GM18520 (cell line): ENCODE results near the gene DDX10.
"Not testable (repeated sequence)": the region's sequence is repeated elsewhere in the genome, so short reads cannot be mapped to it uniquely, and the experiment has no call there.

ENCODE experiments used
- ATAC-seq: cut with Tn5 transposase; IDR thresholded peaks from one replicate; pipeline ENCODE4 v1.9.1; 2021; ENCODE audit not compliant: unreplicated experiment

Gene DDX10

DNA sequence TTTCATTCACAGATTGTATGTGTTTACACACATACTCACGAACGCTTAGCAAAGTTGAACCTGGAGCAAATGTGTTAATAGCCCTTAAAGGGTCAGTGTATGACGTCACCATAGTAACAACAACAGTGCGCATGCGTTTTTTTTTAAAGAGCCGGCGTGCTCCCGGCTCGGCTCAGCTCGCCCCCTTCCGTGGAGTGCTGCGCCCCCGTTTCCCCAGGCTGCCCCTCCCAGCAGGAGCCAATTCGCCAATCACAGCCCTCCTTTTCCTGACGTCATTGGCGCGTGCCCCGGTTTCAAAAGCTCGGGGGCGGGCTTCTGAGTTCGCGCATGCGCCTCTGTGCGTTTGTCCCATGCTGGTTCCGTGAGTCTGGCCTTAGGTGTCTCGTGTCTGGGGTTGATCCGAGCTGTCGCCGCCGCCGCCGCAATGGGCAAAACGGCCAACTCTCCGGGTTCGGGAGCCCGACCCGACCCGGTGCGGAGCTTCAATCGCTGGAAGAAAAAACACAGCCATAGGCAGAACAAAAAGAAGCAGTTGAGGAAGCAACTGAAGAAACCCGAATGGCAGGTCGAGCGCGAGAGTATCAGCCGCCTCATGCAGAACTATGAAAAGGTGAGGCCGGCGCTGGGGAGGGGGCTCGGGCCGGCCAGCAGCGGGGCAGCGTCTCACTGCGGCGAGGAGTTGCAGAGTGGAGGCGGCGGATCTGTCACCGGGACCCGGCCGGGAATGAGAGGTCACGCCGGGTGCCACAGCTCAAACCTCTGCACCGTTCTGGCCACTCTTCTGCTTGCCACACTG, at the start of gene DDX10:
Gene DDX10, plus strand, starts transcription at position 340 of the 796 bp plus-strand sequence. Its CDS starts 85 bp downstream, at position 425.
- ATAC-seq = peak; percentile 80

DNA sequence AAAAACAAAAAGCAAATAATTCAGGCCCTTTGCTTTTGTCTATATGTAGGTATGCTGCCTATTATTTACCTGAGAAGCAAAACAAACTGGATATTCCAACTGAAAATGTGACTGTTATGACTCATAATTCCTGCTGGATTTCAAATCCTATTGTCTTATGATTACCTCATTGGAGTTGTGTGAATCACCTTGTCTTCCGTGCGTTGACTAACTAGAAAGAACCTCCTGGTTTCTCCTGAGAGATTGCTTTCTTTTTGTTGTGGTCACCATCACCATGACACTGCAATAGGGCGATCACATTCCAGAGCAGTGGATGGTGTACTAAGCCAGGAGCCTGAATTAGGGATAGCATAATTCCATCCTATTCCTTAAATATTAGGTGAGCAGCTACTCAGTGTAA, 48.3 kb upstream of the DDX10 start:
- ATAC-seq = no peak

DNA sequence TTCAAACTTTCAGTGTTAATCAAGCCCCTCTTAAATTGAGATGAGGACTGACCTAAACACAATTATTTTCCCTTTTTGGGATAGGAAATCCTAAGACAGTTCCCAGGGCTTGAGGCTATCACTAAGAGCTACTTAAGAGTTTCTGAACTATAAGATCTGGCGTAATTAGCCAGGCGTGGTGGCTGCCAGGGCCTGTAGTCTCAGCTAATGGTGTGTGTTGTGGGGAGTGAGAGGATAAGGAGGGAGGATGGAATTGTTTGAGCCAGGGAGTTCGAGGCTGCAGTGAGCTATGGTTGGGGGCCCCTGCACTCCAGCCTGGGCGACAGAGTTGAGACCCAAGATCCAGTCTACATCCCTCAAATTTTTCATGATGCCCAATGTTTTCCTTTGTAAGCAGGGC, 47.8 kb upstream of the DDX10 start:
- no peak for ATAC-seq

DNA sequence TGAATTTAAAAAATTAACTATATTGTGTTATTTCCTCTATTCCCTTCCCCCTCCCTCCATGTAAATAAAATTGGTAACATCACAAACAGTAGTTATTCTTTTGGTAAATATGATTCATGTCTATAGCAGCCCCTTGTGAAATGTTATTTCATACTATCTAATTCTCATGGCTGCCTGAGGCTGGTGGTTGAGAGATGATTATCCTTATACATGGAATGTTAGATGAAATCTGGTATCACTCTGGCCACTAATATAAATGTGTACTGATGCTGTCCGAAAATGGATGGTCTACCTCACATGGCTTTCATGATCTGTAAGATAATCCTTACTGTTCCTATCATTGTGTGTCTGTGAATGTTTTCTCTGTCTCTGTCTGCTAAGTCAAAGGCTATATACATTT, 46.3 kb upstream of the DDX10 start:
- ATAC-seq = no peak

DNA sequence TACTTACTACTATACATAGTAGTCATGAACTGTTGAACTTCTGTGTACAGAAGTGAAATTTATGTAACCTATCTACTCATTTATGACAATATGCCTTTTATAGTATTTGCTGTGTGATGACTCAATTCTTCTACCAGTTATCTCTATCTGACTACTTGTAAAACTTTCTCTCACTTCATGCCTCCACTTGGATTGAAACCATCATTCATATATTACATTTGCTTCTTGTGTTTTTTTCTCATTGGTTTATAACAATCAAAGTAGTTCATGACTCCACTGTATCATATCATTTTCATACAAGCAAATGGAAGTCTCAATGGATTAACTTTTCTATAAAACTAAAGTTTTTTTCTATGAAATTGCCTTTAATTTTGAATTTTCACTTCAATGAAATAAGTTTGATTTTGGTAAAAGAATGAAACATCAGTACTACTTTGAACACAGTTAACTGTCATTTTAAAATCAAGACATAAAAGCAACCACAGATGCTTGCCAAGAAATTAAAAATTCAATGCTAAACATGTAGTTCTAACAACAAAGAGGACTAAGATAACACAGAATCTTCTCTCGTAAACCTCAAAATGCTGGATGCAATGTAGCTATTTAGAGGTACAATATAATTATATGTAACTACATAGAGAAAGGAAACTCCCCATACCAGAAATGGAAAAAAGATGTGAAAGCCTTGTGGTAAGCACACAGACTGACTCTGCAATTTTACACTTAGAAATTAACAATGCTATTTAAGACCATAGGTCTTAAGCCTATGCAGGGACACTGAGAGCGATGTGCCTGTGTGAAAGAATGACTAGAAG, 43.7 kb upstream of the DDX10 start:
- ATAC-seq = peak; percentile 82

DNA sequence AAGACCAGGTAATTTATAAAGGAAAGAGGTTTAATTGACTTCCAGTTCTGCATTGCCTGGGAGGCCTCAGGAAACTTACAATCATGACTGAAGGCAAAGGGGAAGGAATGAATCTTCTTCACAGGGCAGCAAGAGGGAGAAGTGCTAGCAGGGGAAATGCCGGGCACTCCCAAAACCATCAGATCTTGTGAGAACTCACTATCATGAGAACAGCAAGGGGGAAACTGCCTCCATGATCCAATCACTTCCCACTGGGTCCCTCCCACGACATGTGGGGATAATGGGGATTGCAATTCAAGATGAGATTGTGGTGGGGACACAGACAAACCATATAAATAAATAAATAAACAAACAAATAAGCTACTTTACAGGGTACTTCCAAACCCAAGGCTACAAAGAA, 42.5 kb upstream of the DDX10 start:
- no peak for ATAC-seq

DNA sequence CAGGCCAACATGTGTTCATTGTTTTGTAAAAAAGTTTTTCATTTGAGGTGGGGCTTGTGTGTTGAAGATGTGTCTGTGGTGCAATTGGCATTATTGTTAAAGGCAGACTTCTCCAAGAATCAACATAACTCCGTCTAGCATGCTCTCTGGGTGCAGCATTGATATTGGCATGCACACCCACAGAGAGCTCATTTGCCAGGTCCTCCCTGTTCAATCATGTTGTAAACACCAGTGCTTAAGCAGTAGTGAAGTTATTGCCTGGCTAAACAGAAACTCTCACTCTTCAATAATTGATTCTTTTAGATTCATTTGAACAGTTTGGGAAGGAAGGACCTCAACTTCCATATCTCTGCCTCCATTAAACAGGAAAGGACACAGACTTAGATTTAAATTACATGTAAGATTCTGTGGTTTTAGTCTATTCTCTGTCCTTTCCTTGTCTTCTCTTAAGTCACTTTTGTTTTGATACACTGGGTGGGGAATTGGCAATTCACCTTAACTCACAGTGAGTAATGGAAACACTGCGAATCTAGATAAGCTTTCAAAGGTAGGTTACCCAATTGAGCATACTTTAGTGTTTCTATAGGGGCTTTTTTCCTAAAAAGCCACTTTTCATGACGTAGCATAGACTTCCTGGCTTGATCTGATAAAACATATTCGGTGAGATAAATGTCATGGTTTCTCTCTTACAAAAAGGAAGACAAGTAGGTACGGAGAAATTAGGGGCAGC, 40.5 kb upstream of the DDX10 start:
- ATAC-seq = no peak

DNA sequence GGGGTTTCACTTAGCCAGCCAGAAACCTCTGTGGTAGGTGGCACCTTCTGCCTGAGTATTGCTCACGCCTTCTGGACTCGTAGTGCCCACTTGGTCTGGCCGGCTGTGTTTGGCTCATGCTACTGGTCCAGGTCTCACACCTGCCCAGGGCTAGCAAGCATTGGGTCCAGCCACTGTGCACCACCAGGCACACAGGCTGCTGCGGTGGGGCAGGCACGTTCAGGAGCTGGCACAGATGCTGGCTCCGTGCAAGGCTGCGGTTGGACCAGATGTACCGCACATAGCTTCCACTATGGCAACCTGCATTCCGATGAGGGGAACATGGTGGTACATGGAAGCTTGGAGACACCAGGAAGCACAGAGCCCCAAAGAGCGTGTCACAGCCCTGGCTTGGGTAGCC, 36.5 kb upstream of the DDX10 start:
- no peak for ATAC-seq

DNA sequence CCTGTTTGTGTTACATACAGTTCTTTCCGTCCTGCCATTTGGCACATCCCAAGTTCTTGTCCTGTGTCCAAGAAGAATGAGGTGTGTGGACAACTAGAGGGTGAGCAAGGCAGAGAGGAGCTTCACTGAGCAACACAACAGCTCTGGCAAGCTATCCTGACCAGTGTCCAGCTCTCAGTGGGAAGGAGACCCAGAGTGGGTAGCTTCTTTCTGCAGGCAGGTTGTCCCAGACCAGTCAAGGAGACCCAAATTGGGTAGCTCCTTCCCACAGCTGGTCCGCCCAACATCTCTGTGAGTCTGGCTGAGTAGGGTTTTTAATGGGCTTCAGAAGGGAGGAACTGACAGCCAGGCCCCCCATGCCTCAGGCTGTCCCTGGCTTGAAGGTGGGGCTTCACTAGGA, 36.1 kb upstream of the DDX10 start:
- ATAC-seq = no peak

DNA sequence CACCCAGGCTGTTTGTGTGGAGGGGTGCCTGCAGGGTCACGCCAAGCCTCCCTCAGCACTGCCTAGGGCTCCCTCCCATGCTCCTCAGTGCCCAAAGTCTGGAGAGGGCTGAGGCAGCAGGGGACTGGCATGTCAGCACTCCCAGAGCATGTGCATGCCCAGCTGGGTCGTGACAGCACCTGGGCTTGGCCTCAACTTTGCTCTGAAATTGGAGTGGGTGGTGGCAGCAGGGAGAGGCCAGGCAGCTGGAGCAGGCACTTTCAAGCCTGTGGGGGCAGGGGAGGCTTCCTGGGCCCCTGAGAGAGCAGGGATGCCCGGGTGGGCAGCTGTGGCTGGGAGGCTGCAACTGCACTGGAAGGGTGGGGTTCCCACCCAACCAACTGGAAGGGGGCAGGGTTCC, 35.6 kb upstream of the DDX10 start:
- ATAC-seq = no peak

DNA sequence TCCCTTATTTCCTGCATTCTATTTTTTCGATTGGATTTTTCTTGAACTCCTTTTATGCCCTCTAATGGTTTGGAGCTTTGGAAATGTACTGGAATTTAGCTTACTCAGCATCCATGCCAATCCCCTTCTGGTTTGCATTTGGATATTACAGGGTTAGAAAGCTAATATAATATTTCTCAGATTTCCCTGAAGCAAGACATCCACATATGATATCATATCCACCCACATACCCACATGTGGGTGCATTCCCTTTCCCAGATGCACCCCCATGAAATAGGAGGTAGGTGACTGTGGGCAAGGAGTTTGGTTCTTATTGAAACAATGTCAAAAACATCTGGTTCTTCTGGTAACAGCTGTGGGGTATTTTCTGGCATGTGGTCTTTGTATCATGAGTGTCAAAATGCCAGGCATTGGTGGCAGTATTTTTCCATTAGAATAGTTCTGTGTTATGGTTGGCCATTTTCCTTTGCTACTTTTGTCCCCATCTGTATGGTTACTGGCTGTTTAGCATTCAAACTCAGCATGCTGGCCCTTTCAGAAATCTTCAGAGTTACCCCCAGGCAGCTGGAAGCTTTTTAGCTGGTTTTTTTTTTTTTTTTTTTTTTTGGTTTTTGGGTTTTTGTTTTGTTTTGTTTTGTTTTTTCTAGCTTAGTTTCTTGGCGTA, 32.7 kb upstream of the DDX10 start:
- ATAC-seq = no peak

DNA sequence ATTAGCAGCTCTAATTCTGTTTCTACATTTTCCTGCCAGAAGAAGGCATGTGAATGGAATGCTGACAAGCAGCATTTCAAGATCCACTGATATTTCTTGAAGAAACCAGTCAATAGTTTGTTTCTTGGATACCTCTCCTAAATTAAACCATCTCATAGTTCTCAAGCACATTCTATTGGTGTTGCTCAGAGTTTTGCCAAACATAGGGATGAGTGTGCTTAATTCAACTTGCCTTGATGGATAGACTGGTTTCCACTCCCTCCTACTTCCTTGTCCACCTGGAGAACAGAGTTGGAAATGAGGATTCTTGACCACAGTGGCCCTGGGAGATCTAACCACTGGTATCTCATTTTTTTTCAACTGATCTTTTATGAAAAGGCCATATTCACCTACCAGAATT, 29.8 kb upstream of the DDX10 start:
- ATAC-seq = no peak

DNA sequence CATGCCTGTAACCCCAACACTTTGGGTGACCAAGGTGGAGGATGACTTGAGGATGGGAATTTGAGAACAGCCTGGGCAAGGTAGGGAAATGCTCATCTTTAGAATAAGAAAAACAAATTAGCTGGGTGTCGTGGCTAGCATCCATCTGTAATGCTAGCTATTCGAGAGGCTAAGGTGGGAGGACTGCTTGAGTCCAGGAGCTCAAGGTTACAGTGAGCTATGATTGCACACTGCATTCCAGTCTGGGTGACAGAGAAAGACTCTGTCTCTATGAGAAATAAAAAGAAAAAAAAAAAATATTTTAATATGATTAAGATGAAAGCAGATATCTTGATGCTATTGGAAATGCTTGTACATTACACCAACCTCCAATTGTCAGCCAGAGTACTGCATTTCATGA, 28.6 kb upstream of the DDX10 start:
- ATAC-seq = no peak

DNA sequence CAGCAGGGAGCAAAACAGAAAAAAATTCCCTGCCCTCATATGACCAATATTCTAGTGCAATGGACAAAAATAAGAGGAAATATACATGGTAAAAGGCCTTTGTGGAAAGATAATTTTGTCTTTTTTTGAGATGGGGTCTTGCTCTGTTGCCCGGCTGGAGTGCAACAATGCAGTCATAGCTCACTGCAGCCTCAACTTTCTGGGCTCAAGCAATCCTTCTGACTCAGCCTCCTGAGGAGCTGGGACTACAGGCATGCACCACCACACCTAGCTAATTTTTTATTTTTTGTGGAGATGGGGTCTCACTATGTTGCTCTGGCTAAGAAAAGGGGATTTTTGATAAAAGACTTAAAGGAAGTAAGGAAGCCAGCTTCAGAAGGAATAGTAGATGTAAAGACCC, 25.7 kb upstream of the DDX10 start:
- no peak for ATAC-seq

DNA sequence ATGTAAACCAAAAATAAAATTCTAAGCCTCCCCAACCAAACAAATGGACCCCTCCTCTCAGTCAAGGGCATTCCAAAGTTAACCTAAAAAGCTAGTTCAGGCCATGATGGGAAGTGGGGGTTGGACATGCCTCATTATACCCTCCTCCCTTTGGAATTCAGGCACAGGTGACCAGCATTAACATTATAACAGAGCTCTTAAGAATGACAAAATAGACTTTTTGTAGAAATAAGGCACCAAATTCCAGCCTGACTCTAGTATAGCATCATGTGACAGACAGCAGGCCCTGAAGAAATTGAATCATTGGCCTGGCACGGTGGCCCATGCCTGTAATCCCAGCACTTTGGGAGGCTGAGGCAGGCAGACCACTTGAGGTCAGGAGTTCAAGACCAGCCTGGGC, 23.1 kb upstream of the DDX10 start:
- ATAC-seq = not testable (repeated sequence)

DNA sequence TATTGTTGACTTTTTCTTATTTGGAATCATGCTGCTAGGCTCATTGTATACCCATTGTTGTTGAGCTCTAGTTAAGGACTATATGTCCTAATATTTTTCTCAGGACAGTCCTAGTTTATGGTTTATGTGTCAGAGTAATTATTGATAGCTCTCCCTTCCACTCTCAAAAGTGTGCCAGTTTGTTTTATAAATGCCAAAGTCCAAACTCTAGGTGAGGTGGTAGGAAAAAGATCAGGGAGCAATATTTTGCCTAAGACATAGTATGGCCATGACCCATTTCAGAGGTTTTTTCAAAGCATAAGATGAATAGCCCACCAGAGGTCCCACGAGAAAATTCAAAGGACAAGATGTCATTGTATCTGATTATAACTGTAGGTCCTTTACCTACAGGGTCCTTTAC, 20.9 kb upstream of the DDX10 start:
- ATAC-seq = no peak

DNA sequence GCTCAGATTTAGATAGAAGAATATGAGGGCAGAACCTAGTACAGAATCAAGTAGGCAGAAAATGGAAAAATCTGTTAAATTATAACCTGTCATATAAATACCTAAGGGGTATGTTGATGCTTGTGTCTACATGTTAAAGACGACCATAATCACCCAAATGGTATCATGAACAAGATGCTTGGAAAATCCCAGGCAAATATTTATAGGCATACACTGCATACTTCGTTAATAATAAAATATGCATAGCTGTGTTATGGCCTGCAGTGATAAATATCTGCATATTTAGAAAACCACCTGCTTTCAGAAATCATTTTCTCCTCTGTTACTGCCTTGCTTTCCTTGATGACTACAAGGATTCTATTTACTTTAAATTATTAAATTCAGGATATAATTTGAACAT, 18.9 kb upstream of the DDX10 start:
- ATAC-seq = no peak

DNA sequence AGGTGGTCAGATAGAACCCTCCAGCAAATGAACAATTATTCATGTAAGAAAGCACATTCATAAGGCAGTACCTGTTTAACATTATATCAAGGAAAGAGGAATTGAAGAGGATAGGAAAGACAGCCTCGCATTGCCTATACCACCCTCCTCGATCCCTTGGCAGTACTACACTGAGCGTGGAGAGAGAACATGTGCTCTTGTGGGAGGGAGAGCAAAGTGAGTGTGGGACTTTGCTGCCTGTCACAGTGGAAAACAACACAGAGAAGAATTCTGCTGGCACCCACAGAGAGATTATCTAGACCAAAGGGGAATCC, 17.5 kb upstream of the DDX10 start:
- ATAC-seq = no peak

DNA sequence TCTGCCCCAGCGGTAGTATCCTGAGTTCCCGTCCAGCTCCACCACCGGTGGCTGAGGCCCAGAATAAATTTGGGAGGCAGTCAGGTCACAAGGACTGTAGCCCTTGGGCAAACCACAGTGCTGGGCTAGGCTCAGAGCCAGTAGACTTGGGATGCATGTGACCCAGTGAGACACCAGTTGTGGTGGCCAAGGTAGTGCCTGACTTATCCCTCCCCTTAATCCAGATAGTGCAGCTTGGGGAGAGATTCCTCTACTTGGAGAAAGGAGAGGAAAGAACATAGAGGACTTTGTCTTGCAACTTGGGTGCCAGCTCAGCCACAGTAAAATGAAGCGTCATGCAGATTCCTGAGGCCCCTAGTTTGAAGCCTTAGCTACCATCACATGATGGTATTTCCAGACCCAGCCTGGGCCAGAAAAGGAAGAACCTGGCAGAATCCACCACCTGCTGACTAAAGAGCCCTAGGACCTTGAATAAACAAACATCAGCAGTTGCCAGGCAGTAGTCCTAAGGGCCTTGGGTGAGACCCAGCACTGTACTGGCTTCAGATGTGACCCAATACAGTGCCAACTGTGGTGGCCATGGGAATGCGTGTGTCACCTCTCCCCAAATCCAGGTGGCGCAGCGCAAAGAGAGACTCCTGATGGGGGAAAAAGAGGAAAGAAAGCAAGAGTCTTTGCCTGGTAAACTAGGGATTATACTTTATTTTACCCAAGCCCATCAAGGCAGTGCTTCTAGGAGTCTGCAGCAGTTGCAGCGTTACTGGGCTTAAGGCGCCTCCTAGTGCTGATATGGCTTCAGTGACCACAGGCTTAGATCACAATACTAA, 17.0 kb upstream of the DDX10 start:
- no peak for ATAC-seq

DNA sequence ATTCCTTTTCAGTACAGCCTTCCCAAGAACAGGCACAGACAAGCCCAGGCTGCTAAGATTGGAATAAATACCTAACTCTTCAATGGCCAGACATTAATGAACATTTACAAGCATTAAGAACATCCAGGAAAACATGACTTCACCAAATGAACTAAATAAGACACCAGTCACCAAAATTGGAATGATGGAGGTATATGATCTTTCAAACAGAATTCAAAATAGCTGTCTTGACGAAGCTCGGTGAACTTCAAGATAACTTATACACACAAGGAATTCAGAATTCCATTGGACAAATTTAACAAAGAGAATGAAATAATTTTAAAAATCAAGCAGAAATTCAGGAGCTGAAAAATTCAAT, 16.4 kb upstream of the DDX10 start:
- no peak for ATAC-seq

DNA sequence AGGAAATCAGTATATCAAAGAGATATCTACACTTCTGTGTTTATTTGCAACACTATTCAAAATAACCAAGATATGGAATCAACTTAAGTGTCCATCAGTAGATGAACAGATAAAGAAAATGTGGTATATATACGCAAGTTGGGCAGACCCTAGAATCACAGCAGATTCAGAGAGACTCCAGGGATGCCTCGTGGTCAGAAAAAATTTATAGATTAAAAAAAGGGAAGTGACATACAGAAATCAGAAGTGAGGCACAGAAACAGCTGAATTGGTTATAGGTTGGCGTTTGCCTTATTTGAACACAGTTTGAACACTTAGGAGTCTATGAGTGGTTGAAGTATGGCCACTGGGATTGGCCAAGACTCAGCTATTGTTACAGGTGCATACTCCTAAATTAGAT, 10.8 kb upstream of the DDX10 start:
- ATAC-seq = not testable (repeated sequence)
